A549 treated with AZD2906 at 1 μM for 4 hours (cell line): ENCODE results near the gene BCOR. TPM values are rescaled to one million over a fixed set of nuclear protein-coding genes. Genes with fewer than 3 reads are reported as not detected.

Experiments used
- total RNA-seq: library from RNA; stranded (reverse); fragments of 200-300 nt; extraction: Qiagen RNA extraction; gene quantifications from 5 replicates; pipeline ENCODE4 v1.2.3, GENCODE V29; 2022

BCOR gene
- 22.8 to 33.3 TPM (median 24.1 TPM) in 5 replicates for total RNA-seq

GRCh38 chrX:40097504-40098263 lies at the start of gene BCOR:
Gene BCOR, minus strand, starts transcription at chrX:40097958. Its CDS starts 20,029 bp downstream, at chrX:40077929.

